HL-60/S4 (cell line): ENCODE data around the gene GIGYF1.

Experiments
- in situ Hi-C: fragments of 300-500 bp; cut with MboI; formaldehyde crosslinking; loops from 2 replicates; pipeline ENCODE4 v1.14.3; 2022; ENCODE audit warnings: low sequenced_read_pairs

The GIGYF1 gene

GRCh38 chr7:100685631-100686145, 8.4 kb downstream of the GIGYF1 start:
- in situ Hi-C loops: no loop called here

- in situ Hi-C loops: no loop called here
These were observed 8.9 kb downstream of the GIGYF1 start for GRCh38 chr7:100685049-100685605.

GRCh38 chr7:100684534-100685042, 9.5 kb downstream of the GIGYF1 start:
- in situ Hi-C loops: no loop called here

- in situ Hi-C loops: no loop called here
These were observed 10.2 kb downstream of the GIGYF1 start for GRCh38 chr7:100683659-100684533.

GRCh38 chr7:100682991-100683658, 10.9 kb downstream of the GIGYF1 start:
- in situ Hi-C loops: no loop called here

GRCh38 chr7:100682228-100682741, 11.8 kb downstream of the GIGYF1 start:
- in situ Hi-C loops: no loop called here

- in situ Hi-C loops: no loop called here
These were observed 12.4 kb downstream of the GIGYF1 start for GRCh38 chr7:100681491-100682227.

- in situ Hi-C loops: no loop called here
These were observed 13.3 kb downstream of the GIGYF1 start for GRCh38 chr7:100680576-100681271.

GRCh38 chr7:100679927-100680575, 14.0 kb downstream of the GIGYF1 start:
- in situ Hi-C loops: no loop called here

- in situ Hi-C loops: no loop called here
These were observed 14.7 kb downstream of the GIGYF1 start for GRCh38 chr7:100679129-100679926.

- in situ Hi-C loops: no loop called here
These were observed 15.6 kb downstream of the GIGYF1 start for GRCh38 chr7:100678291-100678984.

GRCh38 chr7:100677308-100678267, 16.5 kb downstream of the GIGYF1 start:
- in situ Hi-C loops: no loop called here

- in situ Hi-C loops: no loop called here
These were observed 17.3 kb downstream of the GIGYF1 start for GRCh38 chr7:100676501-100677306.

GRCh38 chr7:100675581-100676350, 18.3 kb downstream of the GIGYF1 start:
- in situ Hi-C loops: no loop called here

GRCh38 chr7:100675105-100675451, 19.0 kb downstream of the GIGYF1 start:
- in situ Hi-C loops: no loop called here
